HG02852 (cell line): ENCODE results near the gene BABAM2.

ENCODE experiments used
- ATAC-seq: cut with Tn5 transposase; IDR thresholded peaks from one replicate; pipeline ENCODE4 v1.9.1; 2021; ENCODE audit warnings: mild to moderate bottlenecking, moderate library complexity; ENCODE audit not compliant: unreplicated experiment

BABAM2 gene

DNA sequence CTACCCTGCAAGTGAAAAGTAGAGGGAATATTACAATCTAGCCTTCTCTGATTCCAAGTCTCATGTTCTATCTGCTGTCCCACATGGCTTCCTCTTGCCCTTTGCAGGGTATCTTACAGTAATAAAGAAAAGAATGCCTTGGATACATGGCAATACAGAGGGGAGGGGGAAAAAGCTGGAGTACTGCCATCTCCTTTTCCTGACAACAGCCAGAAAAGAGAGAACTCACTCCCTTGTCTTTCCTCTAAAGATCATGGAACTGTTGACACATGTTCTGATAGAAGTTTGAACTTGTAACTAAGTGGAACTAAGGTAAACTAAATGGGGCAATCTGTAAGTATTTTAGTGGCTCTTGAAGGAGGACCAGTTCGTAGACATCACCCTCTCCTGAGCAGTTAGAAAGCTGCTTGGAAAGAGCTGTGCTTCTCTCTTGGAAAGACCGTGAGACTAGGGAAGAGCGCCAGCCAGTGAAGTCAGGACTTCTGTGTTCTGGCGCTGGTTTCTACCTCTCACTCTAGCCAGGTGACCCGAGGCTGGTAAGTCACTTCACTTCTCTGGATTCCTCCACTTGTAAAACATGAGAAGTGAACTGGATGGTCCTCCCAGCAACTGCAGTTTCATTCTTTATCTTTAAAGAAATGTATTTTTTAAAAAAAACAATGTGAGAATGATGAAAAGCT lies 259.8 kb downstream of the BABAM2 start:
- ATAC-seq = no peak

DNA sequence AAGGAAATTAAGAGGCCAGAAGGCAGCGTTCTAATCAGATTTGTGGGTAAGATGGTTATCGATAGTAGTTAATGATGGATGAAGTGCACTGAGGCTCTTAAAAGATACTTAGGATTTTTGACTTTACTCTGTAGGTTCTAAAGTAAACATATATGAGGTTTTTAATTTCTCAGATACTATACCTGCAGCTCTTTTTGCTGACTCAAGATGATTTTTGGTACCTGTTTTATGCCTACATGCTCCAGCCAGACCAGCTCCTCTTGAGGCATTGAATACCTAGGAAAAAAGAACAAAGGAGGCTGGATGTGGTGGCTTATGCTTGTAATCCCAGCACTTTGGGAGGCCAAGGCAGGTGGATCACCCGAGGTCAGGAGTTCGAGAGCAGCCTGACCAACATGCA lies 260.5 kb downstream of the BABAM2 start:
- ATAC-seq = no peak

DNA sequence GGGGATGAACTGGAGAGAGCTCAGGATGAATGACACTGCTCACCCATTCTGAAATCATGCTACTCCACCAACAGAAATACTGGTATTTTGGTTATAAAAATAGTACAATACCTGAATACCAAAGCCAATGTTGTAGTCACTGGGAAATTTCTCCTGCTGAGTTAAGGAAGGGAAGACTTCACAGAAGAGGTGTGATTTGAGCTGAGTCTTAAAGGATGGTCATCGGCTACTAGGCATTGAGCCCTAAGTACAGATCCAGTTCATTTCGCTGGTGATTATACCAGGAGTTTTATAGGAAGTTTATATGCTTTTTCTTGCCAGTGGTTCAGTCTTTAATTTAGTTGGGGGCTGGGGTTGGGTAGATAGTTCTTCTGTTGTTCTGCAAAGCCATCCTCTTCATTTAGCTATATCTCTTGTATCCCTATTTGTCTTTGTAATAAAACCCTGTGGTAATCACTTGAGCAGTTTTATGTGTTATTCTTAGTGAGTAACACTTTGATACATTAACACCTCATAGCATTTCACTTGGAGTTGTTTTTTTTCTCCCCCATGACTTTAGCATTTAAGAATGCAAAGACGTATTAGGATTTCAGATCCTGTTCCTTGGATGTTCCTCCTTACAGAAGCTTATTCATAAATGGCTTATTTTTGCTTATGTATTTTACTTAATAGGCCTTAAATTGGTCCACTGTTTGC lies 262.2 kb downstream of the BABAM2 start:
- no peak for ATAC-seq

DNA sequence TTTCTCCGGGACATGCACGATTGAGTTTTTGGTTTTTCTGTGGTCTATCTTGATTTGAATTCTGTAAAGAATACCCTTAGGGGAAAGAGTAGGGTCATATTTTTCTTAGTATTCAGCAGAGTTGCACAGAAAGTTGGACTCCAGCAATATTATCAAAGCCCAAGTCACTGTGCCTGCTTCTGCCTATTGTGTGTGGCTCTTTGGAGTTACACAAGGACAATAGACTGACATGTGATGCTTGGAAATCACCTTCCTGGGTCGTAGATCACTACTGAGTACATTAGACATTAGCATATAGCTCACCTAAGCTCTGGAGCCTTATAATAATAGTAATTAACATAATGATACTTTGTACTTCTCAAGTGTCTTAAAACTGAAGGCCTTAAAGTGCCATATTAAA lies 263.3 kb downstream of the BABAM2 start:
- no peak for ATAC-seq

DNA sequence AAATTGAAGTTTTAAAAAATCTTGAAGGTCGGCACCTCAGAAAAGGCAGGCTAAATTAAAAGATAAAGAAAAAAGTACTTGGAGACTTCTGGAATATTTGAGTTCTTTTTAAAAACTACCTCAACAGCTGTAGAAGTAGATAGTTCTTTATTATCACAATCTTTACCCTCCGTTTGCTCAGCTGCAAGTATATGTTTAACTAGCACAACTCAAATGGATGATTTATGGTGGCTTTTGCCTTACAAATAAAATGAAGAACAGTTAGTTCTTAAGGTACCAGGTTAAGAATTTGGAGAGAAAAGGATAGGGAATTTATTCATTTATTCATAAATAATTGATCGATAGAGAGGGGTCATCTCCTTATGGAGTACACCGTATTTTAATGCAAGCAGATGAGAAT lies 264.6 kb downstream of the BABAM2 start:
- ATAC-seq = no peak

DNA sequence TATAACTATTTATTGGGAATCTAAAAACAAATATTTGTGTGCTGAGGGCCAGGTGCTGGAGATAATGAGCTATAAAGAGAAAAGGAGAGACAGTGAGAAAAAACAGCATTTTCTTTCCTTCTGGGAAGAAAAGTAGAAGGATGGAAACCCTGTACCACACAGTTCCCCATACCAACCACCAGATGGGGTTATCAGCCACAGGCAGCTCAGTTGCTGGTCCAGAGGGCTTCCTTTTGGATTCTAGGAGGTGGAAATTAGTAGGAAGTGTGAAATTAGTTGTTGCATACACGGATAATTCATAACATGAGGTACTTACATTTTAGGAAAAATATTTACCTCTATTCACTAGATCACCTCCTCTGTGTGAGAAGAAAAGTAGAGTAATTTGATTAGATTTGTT lies 265.1 kb downstream of the BABAM2 start:
- ATAC-seq = no peak

DNA sequence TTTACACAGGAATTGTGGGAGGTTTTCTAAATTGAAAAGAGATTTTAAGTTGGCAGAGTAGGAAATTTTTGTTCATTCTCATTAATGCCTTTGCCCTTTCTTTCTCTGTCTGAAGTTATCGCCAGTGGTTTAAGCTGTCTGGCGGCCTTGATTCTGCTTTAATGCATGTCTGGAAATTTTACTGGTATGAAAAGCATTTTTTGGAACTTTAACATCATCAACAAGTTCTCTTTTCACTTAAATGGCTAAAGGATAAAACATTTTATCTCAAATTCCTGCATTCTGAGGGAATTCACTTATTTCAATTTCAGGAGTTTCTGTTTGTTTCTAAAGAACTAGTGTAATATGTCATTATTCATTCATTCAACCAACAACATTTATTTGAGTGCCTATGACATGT lies 268.3 kb downstream of the BABAM2 start:
- no peak for ATAC-seq

DNA sequence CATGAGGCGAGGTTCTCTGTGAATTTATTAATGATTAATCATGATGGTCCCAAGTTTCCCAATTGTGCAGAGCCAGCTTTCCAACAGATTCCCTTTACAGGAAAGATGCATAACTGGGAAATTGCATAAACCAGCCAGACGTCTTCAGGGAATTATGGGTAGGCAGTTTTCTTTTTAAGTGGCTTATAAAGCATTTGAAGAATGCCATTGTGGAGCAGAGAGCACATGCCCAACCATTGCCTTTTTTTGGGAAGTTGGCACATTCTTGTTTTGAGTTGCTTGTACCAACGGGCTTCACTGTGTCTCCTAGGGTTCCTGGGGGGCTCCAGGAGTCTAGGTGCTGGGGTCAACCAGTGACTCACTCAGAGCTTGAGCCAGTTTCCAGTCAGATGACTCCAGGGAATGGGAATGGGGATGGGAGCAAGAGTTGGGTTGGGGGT lies 270.5 kb downstream of the BABAM2 start:
- ATAC-seq = no peak

DNA sequence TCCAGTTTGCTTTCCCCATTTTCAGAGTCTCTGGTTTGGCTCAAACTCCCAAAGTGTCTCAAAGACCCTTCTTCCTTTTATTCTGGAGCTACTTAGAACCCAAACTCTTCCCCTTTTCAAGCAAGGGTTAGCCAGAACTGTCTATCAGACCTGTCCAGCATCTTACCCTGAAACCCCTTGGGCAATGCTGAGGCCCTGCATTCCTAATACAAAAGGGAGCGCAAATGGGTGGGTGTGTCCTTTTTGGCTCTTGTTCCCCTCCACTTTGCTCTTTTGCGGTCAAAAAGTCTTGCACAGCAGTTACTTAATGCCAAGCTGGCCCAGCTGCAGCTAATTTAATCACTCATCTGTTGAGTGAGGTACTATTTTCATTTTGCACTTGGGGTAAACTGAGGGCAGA lies 270.9 kb downstream of the BABAM2 start:
- ATAC-seq = no peak

DNA sequence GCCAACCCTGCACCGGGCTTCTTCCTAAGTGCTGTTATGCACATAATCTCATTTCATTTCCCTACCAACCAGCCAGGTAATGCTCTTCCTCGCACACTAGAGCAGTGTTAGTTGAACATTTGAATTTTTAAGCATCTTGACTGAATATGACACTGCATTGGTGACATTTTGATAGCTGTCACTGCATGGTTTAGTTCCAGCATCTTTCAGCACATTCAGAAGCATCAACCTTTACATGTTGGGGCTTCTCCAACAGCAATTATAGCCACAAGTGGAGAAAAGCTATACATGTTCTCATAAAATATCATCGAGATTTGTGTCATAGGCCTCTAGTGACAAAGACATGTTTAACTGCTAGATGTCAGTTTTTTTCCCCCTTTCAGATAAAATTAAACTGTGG lies 272.0 kb downstream of the BABAM2 start:
- no peak for ATAC-seq

DNA sequence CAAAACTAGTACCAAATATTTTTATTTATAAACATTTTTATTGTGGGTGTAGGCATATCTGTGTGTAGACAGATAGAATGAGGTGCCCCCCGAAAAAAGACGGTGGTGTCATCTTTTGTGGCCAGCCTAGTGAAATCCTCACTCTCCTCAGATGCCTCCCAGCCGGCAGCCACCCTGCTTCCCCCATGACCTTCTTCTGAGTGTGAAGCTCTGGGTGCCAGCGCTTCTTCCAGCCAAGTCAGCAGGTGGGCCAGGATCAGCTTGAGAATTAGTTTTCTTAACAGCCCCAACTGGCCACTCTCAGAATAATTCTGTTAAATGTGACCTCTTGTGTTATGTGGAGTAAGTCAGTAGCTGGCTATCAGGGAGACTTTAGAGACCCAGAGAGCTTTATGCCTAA lies 272.5 kb downstream of the BABAM2 start:
- no peak for ATAC-seq

DNA sequence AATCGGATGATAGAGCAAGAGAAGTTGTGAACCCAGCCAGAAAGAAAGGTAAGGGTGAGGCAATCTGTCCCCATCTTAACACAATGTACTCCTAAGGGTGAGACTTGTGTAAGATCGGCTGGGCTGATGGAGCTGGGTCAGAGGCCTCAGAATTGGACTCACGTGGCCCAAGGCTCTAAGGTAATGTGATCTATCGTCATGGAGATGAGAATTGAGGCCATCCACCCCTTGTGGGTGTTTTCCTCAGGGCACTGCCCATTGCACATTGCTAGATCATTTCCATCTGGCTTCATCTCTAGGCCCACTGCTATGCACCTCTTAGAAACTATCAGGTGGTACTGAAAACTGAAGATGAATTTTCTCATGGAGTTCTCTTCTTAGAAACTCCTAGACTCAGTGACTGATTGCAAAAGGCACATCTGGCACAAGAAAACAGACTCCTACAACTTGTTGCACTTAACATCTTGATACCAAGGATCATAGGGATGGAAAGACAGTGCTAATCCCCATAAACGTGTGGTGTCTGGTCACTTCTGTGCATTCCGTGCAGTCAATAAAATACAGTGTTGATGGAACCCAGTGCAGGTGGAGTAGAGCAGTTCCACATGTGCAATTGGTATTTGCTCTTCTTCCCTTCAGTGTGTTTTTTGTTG lies 273.2 kb downstream of the BABAM2 start:
- no peak for ATAC-seq

DNA sequence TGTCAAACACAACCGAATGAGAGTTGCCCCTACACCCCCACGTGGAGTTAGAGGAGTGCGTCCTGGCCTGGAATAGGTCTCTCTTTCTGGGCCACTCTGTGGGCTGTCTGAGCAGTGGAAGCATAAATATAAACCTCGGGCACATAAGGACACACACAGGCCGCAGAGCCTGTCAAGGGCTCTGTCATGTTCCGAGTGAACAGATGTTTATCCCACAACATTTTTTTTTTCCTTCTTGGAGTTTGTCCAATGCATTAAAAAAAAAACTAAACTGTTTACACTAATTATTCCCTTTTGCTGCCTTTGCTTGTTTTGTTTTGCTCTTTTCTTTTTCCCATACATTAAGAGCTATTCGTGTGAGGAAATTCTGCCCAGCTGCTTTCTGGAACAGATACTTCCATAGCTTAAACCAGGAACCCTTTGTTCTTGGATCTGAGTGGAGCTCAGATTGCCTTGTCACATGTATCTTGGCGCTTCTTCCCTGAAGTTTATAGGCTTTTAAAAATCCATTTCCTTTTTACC lies 273.8 kb downstream of the BABAM2 start:
- no peak for ATAC-seq

DNA sequence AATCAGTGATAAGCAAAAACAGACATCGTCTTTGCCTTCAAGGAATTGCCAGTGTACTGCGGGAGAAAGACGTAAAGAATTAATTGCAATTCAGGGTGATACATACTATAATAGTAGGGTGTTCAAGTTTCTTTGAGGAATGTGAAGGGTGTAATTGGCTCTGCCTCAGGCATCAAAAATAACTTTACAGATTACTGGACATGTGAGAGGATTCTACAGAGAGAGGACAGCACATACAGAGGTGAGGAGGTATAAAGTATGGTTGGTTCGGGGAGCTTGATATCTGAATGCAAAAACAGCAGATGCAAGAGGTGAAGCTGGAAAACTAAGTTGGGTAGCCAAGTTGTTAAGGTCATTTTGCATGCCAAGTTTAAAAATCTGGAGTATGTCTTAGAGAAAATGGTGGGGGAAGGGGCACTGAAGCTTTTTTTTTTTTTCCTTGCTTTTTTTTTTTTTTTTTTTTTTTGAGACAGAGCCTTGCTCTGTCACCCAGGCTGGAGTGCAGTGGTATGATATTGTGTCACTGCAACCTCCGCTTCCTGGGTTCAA lies 274.6 kb downstream of the BABAM2 start:
- ATAC-seq = no peak

DNA sequence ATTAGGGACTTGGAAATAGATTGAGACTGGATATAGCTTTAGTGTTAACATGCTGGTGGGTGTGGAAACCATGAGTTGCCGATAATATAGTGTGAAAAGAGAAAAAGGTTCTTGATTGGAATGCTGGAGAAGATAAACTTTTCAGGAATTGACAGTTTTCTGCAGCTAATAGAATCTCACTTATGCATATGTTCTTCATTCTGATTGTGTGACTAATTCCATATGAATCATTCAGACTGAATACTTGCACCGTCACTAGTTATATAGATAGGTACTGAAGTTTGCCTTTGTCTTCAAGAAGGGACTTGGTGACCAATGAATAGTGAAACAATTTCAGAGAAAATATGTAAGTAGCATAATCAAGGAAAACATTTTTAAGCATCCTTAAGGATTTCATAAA lies 276.4 kb downstream of the BABAM2 start:
- ATAC-seq = no peak

DNA sequence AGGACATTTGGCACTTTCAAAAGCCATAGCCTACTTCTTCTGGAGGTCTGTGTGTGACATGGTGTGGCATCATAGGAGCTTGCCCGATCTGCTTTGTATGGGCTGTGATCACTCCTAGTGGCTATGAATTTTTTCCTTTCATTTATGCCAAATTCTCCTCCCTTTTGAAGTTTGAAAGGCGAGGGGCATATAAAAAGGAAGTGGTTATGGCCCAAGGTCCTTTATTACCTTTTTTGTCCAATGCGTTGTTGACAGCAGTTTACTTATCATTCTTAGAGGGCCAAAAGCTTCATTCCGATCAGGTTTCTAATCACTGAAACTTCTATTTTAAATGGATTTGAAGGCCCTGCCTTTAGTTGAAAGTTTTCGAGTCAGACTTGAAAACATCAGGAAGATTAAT lies 277.8 kb downstream of the BABAM2 start:
- ATAC-seq = no peak

DNA sequence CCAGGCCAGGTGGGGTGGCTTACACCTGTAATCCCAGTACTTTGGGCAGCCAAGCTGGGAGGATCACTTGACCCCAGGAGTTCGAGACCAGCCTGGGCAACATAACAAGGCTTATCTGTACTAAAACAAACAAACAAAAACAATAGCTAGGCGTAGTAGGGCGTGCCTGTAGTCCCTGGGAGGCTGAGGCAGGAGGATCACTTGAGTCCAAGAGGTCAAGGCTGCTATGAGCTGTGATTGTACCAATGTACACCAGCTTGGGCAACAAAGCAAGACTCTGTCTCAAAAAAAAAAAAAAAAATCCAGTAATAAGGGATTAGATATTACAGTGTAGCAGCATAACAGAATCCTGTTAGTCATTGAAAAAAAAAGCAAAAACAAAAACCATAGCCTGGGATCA lies 279.0 kb downstream of the BABAM2 start:
- ATAC-seq = no peak

DNA sequence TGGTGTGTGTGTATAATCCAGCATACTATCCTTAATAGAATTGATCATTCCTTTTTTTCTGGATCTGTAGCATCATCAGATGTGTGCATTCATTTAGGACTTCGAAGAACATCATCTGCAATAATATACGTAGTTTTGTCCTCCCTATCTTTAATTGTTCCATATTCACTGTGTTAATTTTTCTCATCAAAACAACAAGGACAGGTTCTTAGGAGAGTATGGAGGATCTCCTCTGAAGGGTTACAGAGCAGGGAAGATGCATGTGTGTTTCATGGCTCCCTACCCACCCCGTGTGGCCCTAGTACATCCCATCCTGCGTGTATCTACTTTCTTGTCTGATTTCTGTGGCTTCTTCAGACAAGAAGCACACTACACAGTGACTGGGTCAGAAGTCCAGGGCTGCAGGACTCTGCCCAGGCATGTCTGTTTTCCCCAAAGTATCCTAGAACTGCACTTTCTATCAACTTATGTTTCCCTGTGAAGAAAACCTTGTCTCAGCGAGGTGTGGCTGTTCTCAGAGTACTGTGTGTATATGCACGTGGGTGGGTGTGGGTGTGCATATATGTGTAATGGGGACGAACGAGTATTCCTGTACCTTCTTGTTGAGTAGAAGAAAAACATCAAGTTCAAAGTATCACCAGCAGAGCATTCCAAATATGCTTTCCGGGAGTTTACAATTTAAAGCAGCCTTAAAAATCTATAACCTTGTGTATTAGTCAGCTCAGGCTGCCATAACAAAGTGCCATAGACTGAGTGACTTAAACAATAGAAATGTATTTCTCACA lies 281.8 kb downstream of the BABAM2 start:
- no peak for ATAC-seq

DNA sequence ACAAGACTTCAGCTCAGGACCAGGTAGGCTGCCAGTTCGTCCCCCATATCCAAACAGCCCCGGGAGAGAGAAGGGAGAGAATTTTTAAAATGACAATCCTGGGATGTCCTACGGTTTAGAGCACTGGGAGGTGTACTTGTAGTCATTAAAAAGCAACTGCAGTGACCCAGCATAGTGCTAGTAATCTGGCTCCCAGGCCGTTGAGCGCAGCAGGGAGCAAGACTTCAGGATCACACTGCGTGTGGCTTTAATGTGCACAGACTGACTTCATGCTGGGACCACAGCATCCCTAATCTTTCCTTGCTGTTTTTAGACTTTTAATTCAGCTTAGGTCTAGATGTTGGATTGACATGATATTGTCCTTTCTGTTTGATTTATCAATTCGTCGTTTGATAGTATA lies 282.8 kb downstream of the BABAM2 start:
- no peak for ATAC-seq

DNA sequence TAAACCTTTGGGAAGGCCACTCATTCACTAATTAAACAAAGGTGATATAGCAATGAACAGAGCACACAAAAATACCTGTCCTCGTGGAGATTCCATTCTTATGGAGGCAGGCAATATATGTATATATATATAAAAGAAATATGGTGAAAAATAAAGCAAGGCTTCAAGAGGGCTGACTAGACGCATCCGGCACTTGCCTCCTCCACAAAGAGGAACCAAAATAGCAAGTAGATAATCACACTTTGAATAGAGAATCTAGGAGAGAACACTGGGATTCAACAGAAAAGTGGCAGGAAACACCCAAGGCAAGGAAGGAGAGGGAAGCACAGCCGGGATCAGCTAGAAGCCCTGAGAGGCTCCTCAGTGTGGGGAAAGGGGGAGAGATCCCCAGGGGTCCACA lies 283.7 kb downstream of the BABAM2 start:
- no peak for ATAC-seq

DNA sequence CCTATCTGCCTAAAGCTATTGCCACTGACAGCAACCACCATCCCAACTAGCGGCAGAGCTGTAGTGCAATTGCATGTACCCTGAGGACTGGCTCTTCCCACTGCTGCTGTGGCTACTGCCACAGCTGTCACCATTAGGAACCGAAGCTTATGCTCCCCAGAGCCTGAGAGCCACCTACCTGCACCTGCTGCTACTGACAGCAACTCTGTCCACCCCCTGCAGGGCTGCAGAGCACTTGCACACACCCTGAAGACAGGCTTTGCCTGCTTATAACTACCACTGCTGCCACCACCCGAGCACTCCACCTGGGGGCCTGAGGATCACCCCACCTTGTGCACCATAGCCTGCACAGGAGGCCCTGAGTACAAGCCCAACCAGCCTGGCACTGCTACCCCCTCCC lies 284.5 kb downstream of the BABAM2 start:
- no peak for ATAC-seq
